T-helper 9 cell (primary cell): ENCODE data around the gene AUP1.
A peak's percentile ranks its signal among the peaks of the same experiment; 100 is the strongest.
"Not testable (repeated sequence)": the region's sequence is repeated elsewhere in the genome, so short reads cannot be mapped to it uniquely, and the experiment has no call there.

Experiments used
- DNase-seq: peaks from one replicate; pipeline ENCODE4 v3.0.0-alpha.2; 2020
- total RNA-seq, 2 donors: gene quantifications; one replicate each; lab custom pipeline; 2026; lab: John Stamatoyannopoulos, UW

The AUP1 gene, protein sequence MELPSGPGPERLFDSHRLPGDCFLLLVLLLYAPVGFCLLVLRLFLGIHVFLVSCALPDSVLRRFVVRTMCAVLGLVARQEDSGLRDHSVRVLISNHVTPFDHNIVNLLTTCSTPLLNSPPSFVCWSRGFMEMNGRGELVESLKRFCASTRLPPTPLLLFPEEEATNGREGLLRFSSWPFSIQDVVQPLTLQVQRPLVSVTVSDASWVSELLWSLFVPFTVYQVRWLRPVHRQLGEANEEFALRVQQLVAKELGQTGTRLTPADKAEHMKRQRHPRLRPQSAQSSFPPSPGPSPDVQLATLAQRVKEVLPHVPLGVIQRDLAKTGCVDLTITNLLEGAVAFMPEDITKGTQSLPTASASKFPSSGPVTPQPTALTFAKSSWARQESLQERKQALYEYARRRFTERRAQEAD
- total RNA-seq: 129 to 153 reads per million in 2 donors

DNA sequence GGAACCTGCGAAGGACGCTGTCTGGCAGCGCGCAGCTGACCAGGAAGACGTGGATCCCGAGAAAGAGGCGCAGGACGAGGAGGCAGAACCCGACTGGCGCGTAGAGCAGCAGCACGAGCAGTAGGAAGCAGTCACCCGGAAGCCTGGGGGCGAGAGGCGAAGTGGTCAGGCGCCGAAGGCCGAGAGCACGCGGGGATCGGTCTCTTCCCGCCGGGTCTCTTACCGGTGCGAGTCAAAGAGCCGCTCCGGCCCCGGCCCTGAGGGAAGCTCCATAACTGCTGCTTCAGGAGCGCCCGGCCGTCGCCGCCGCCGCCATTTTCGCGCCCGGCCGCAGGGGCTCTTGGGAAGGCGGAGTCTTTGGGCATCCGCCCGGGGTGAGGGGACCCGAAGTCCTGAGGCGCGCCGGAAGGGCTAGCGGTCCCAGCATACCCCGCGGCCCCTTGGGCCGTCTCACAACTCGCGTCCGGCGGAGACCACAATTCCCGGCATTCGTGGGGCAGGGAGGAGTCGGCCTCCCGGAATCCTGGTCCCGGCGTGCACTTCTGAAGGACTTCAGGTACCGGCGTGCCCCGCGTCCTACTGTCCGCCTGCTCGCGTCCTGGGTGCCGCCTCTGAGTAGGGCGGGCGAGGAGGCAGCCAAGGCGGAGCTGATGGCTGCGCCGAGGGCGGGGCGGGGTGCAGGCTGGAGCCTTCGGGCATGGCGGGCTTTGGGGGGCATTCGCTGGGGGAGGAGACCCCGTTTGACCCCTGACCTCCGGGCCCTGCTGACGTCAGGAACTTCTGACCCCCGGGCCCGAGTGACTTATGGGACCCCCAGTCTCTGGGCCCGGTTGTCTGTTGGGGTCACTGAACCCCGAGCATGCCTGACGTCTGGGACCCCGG is at the start of gene AUP1, which contains the start of gene HTRA2:
Gene AUP1 (minus strand): TSS at position 350 of the 882 bp plus-strand sequence. CDS start 77 bp downstream, at position 273.
Gene HTRA2 (plus strand): TSS at position 577 of the 882 bp plus-strand sequence. CDS start 74 bp downstream, at position 651.
- peak; percentile 72 for DNase-seq

- DNase-seq: no peak
Observed at GRCh38 chr2:74578408-74578807, 48.9 kb upstream of the AUP1 start.

GRCh38 chr2:74577448-74577847 is 47.9 kb upstream of the AUP1 start:
- DNase-seq: no peak

DNA sequence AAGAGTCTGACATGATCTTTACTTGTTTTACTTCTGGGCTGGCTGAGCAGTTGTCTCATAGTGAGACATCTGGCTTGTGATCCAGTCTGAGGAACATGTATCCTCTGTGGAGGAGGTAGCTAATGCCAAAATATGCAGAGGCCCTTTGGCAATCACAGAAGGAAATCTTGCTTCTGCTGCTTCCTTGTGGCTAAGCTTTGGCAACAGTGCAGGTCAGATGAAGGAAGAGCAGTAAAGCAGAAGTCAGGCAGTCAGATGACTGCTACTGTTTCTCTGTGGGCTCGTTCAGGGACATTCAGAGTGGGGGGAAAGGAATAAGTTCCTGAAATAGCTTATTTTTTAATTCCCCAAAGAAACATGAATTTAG is 47.3 kb upstream of the AUP1 start:
- DNase-seq: no peak

GRCh38 chr2:74576211-74576862 is 46.8 kb upstream of the AUP1 start:
- no peak for DNase-seq

DNA sequence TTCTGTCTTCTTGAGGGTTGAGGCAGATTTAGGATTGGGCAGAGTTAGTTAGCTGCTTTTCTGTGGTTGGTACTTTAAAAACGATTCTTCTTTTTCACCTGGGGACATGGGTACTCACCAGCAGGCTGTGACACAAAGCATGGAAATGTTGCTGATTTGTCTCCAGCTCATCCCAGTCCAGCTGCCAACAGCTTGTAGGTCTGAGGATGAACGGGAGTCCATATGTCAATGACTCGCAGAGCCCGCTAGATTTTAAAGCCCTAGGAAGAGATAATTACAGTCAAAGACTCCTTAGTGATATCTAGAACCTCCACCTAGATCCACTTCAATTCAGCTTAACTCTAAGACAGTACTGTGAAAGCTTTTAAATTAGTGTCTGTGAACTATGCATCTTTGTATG is 45.8 kb upstream of the AUP1 start:
- no peak for DNase-seq

GRCh38 chr2:74573747-74574562 is 44.4 kb upstream of the AUP1 start:
- no peak for DNase-seq

DNA sequence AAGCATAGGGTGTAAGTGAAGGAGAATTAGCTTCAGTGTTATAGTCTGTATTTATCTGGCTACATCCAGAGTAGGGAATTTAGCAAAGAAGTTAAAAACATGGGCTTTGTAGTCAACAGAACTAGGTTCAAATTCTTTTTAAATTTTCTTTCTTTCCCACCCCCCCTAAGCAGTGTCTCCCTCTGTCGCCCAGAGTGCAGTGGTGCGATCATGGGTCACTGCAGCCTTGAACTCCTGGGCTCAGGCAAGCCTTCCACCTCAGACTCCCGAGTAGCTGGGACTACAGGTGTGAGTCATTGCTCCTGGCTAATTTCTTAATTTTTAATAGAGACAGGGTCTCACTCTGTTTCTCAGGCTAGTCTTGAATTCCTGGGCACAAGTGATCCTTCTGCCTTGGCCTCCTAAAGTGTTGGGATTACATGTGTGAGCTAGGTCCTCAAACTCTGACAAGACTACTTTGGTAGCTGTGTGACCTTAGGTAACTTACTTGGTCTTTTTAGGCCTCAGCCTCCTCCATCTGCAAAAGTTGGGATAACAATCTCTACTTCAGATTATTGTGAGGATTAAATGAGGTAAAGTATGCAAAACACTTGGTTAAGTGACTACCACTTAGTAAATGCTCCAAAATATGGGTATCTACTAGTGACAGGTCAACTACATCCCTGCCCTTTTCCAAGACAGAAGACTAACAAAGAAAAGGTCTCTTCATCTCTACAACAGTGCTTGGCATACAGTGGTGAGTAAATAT is 42.8 kb upstream of the AUP1 start:
- DNase-seq: no peak

- DNase-seq: no peak
Observed at GRCh38 chr2:74571058-74571457, 41.6 kb upstream of the AUP1 start.

DNA sequence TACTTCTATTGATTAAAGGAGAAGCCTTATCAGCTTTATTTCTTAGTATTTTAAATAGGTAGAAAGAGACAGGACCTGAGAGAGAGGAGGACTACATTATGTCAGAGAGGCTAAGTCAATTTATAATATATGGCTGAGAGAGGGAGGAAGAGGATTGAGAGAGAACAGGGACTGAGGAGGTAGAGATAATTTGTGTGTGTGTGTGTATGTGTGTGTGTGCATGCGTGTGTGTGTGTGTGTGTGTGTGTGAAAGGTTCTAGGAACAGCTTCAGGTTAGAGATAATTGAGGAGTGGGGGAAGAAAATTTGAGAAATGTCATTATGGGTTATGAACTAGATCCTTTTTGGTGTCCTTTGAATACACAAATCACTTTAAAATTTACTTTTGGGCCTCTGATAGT is 40.2 kb upstream of the AUP1 start:
- no peak for DNase-seq

- no peak for DNase-seq
Observed at GRCh38 chr2:74567881-74568280, 38.4 kb upstream of the AUP1 start.

GRCh38 chr2:74566754-74567085 is 37.2 kb upstream of the AUP1 start:
- DNase-seq: no peak

DNA sequence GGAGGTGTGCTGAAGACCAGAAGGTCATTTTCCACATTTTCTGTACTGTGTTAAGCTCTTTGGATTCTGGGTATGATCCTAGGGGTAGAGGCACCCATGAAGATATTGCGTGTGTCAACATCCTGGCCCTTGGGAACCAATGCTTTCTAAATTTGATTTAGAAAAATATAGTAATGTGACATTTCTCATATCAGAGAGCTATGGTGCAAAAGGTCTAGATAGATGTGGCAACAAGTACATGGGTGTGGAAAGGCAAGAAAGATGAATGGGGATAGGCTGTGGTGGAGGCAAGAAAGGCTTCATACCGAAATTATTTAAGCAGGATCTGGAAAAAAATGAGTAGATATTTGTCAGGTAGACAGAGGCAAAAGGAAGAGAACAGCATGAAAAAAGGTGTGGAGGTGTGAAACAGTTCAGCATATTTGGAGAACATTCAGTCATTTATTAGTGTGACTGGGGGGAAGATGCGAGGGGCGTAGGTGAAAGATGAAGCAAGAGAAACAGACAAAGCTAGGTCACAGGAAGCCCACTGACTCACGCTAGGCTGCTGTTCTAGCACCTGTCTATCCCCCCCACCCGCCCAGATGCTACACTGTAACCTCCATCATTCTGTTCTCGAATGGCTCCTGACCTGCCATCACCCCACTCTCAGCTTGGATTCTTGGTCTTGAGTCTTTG is 36.7 kb upstream of the AUP1 start:
- DNase-seq: no peak

- DNase-seq: no peak
Observed at GRCh38 chr2:74564222-74564621, 34.7 kb upstream of the AUP1 start.

DNA sequence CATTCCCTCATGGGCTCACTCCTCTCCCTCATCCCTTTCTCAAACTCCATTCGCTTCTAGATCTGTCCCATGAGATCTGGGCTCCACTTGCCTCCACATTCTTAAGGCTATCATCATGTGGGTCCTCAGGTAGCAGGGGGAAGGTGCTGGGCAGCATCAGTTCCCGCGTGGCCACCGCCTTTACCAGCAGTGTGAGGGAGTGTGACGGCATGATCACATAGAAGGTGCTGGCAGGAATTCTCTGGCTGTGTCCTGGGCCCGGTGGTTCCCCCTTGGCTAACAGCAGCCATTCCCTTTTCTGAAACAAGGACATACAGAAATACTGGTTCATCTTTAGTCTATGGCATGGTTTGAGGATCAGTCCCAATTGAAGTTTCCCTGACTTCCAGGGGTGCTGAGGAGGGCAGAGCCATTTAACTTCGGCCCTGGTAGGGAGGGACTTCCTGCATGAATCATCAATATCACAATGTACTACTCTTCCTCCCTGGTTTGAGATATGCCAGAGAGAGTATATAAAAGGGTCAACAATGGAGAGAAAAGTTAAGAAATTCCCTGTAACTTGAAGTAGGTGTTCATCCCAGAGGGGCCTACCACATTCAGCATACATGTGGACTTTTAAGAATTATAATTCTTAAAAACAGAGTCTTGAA is 32.7 kb upstream of the AUP1 start:
- DNase-seq: no peak

DNA sequence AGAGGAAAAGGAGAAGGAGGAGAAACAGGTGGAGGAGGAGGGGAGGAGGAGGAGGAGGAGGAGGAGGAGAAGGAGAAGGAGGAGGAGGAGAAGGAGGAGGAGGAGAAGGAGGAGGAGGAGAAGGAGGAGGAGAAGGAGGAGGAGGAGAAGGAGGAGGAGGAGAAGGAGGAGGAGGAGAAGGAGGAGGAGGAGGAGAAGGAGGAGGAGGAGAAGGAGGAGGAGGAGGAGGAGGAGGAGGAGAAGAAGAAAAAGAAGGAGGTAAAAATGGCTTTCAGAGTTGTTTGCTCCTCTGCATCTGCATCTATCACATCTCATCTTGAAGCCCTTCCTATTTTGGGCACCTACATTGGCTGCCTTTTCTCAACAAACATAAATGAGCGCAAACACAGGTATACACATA is 31.5 kb upstream of the AUP1 start:
- DNase-seq: not testable (repeated sequence)

GRCh38 chr2:74560591-74560990 is 31.1 kb upstream of the AUP1 start:
- no peak for DNase-seq

DNA sequence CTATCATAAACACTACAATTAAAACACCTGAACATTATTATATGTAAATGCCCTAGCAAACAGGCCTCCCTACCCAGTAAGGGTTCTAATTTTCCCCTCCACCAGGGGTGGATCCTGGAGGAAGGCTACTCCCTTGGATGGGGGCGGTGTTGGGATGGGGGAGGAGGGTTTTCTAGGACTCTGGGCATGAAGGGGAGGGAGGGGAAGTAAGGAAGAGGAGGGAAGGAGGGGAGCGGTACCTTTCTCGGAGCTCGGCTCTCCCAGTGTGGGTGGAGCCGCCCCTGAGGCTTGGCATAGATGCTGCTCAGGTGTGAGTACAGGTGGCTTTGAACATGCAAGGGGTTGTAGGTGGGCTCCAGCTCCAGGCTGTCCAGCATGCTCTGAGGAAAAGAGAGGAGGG is 30.4 kb upstream of the AUP1 start:
- no peak for DNase-seq

GRCh38 chr2:74558284-74559230 is 29.1 kb upstream of the AUP1 start:
- no peak for DNase-seq
